Suprapubic skin (tissue), 4 donors: Measurements from ENCODE around the gene FAM151B. TPM values are rescaled to one million over a fixed set of nuclear protein-coding genes. Genes with fewer than 3 reads are reported as not detected.
"Not testable (repeated sequence)": the region's sequence is repeated elsewhere in the genome, so short reads cannot be mapped to it uniquely, and the experiment has no call there.

ENCODE experiments used
- DNase-seq, 2 donors: peaks; one replicate each; pipeline ENCODE4 v3.0.0-alpha.2; 2019; ENCODE audit warnings: low spot score in 2 of 2
- H3K27ac ChIP-seq: fragments of 200-600 bp; sonication (generic); one replicate; pipeline ENCODE4 v1.5.1; 2019
- H3K27me3 ChIP-seq: fragments of 200-600 bp; sonication (generic); one replicate; pipeline ENCODE4 v1.5.1; 2019
- H3K36me3 ChIP-seq: fragments of 200-600 bp; sonication (generic); one replicate; pipeline ENCODE4 v1.5.1; 2019
- H3K4me1 ChIP-seq: fragments of 200-600 bp; sonication (generic); one replicate; pipeline ENCODE4 v1.5.1; 2019
- H3K4me3 ChIP-seq: fragments of 200-600 bp; sonication (generic); one replicate; pipeline ENCODE4 v1.5.1; 2019; ENCODE audit warnings: mild to moderate bottlenecking
- H3K9me3 ChIP-seq: fragments of 200-600 bp; sonication (generic); one replicate; pipeline ENCODE4 v1.5.1; 2019
- EP300 ChIP-seq: sonication (generic); formaldehyde crosslinking; IDR thresholded peaks from one replicate; pipeline ENCODE4 v1.6.1; 2017; ENCODE audit warnings: antibody characterized with exemption
- POLR2A ChIP-seq, 2 donors: fragments of 450-650 bp; IDR thresholded peaks; one replicate each; pipeline ENCODE4 v1.6.1; 2017; ENCODE audit warnings: antibody characterized with exemption in 2 of 2, mild to moderate bottlenecking in 2 of 2, moderate library complexity in 2 of 2
- POLR2AphosphoS5 ChIP-seq, 3 donors: sonication (generic); formaldehyde crosslinking; IDR thresholded peaks; one replicate each; pipeline ENCODE4 v1.6.1; 2017; ENCODE audit warnings: antibody characterized with exemption in 3 of 3
- WGBS: methylation state at CpG from one replicate; pipeline ENCODE4 v1.1.5; 2018; 5-methylcytosine and 5-hydroxymethylcytosine counted together
- total RNA-seq, 4 donors: library from RNA; depleted of rRNA; stranded (reverse); fragments of >200 nt; gene quantifications; one replicate each; pipeline ENCODE4 v1.1.0, GENCODE V29; 2016
- TF ChIP-seq, protein P1 (sequence below), 2 donors: fragments of 200-600 bp in 1 of 2; fragments of 450-650 bp in 1 of 2; sonication (generic) in 1 of 2; IDR thresholded peaks; one replicate each; pipeline ENCODE4 v1.5.1; 2016 to 2019; ENCODE audit warnings: antibody characterized with exemption in 2 of 2, mild to moderate bottlenecking in 1 of 2, moderate library complexity in 1 of 2

Gene FAM151B
- total RNA-seq, 4 donors from 2014 or later: 0.56 to 3.3 (median 2.0) TPM

GRCh38 chr5:80463269-80463668 is 24.6 kb upstream of the FAM151B start:
- DNase-seq: no peak
- TF ChIP-seq POLR2A (IDR thresholded peaks at IDR 0.05) (no peak), EP300 (no peak), POLR2AphosphoS5 (IDR thresholded peaks at IDR 0.05) (no peak)
- TF ChIP-seq, protein P1, sequence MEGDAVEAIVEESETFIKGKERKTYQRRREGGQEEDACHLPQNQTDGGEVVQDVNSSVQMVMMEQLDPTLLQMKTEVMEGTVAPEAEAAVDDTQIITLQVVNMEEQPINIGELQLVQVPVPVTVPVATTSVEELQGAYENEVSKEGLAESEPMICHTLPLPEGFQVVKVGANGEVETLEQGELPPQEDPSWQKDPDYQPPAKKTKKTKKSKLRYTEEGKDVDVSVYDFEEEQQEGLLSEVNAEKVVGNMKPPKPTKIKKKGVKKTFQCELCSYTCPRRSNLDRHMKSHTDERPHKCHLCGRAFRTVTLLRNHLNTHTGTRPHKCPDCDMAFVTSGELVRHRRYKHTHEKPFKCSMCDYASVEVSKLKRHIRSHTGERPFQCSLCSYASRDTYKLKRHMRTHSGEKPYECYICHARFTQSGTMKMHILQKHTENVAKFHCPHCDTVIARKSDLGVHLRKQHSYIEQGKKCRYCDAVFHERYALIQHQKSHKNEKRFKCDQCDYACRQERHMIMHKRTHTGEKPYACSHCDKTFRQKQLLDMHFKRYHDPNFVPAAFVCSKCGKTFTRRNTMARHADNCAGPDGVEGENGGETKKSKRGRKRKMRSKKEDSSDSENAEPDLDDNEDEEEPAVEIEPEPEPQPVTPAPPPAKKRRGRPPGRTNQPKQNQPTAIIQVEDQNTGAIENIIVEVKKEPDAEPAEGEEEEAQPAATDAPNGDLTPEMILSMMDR (IDR thresholded peaks at IDR 0.05): no peak
- H3K9me3 ChIP-seq: peaks cover 5% of the 10 kb centered on the region
- no peak overlapping the region for H3K4me3 ChIP-seq
- no peak overlapping the region for H3K27ac ChIP-seq
- no peaks in the 10 kb centered on the region for H3K27me3 ChIP-seq
- peaks cover 70% of the 10 kb centered on the region for H3K36me3 ChIP-seq
- H3K4me1 ChIP-seq: peaks cover 12% of the 10 kb centered on the region
- 100% methylated on average over 4 of the region's 4 CpGs for WGBS

- TF ChIP-seq POLR2A (IDR thresholded peaks at IDR 0.05) (no peak), EP300 (no peak), POLR2AphosphoS5 (IDR thresholded peaks at IDR 0.05) (no peak)
- TF ChIP-seq, protein P1 (IDR thresholded peaks at IDR 0.05): no peak
- H3K36me3 ChIP-seq: peaks cover 60% of the 10 kb centered on the region
- WGBS: 66% methylated on average over 4 of the region's 4 CpGs
- no peak for DNase-seq
- H3K9me3 ChIP-seq: peaks cover 9% of the 10 kb centered on the region
- no peak overlapping the region for H3K27ac ChIP-seq
- H3K4me3 ChIP-seq: no peak overlapping the region
- H3K4me1 ChIP-seq: peaks cover 12% of the 10 kb centered on the region
- no peaks in the 10 kb centered on the region for H3K27me3 ChIP-seq
Measured at GRCh38 chr5:80466669-80467485, 21.0 kb upstream of the FAM151B start.

DNA sequence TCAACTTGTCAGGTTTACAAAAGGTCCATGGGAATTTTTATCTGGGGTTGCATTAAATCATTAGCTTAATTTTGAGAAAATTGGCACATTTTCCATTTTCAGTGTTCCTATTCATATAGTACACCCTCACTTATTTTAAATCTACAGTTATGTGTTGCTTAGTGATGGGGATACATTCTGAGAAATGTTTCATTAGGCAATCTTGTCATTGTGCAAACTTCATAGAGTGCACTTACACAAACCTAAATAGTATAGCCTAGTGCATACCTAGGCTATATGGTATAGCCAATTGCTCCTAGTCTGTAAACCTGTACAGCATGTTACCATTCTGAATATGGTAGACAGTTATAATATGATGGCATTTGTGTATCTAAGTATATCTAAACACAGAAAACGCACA is 19.8 kb upstream of the FAM151B start:
- no peak for DNase-seq
- H3K27me3 ChIP-seq: no peaks in the 10 kb centered on the region
- 100% methylated on average over 1 of the region's 1 CpG for WGBS
- H3K27ac ChIP-seq: no peak overlapping the region
- peaks cover 60% of the 10 kb centered on the region for H3K36me3 ChIP-seq
- no peak overlapping the region for H3K4me3 ChIP-seq
- peaks cover 12% of the 10 kb centered on the region for H3K4me1 ChIP-seq
- H3K9me3 ChIP-seq: peaks cover 4% of the 10 kb centered on the region
- no peak for TF ChIP-seq EP300
- no peak for TF ChIP-seq POLR2AphosphoS5 (IDR thresholded peaks at IDR 0.05)
- TF ChIP-seq, protein P1 (IDR thresholded peaks at IDR 0.05): no peak
- no peak for TF ChIP-seq POLR2A (IDR thresholded peaks at IDR 0.05)

GRCh38 chr5:80470631-80471030 is 17.3 kb upstream of the FAM151B start:
- H3K9me3 ChIP-seq, H3K4me3 ChIP-seq, H3K27ac ChIP-seq, DNase-seq, H3K27me3 ChIP-seq: not testable (repeated sequence)
- peaks cover 12% of the 10 kb centered on the region for H3K4me1 ChIP-seq
- 92% methylated on average over 2 of the region's 2 CpGs for WGBS
- peaks cover 65% of the 10 kb centered on the region for H3K36me3 ChIP-seq

DNA sequence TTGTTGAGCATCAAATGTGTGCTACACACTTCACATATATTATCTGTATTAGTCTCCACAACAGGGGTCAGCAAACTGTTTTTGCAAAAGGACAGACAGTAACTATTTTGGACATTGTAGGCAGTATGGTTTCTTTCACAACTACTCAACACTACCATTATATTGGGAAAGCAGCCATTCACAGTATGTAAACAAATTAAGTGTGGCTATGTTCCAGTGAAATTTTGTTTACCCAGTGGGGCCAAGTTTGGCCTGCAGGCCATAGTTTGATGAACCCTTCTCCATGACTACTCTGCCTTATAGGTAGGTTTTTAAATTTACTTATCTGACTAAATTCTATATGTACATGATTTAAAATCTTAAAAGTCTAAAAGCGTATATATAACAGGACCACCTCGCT is 13.0 kb upstream of the FAM151B start:
- Histone ChIP-seq H3K4me3 (no peak overlapping the region), H3K27ac (no peak overlapping the region), H3K9me3 (peaks cover 4% of the 10 kb centered on the region), H3K36me3 (peaks cover 71% of the 10 kb centered on the region), H3K4me1 (no peaks in the 10 kb centered on the region), H3K27me3 (no peaks in the 10 kb centered on the region)
- no peak for DNase-seq
- no peak for TF ChIP-seq EP300
- no peak for TF ChIP-seq POLR2A (IDR thresholded peaks at IDR 0.05)
- no peak for TF ChIP-seq POLR2AphosphoS5 (IDR thresholded peaks at IDR 0.05)
- TF ChIP-seq, protein P1 (IDR thresholded peaks at IDR 0.05): no peak
- 97% methylated on average over 2 of the region's 2 CpGs for WGBS
